Measurements from ENCODE around the gene IGF2.

- TF ChIP-seq ZNF23 (tag by site-specific recombination; IDR thresholded peaks at IDR 0.05; ENCODE audit: borderline replicate concordance) (no peak), ZBTB49 (tag by site-specific recombination; IDR thresholded peaks at IDR 0.05; ENCODE audit: low read depth) (no peak), ZNF248 (tag by site-specific recombination; IDR thresholded peaks at IDR 0.05) (no peak), ZBTB1 (tag by site-specific recombination; IDR thresholded peaks at IDR 0.05) (no peak), ZNF184 (tag by site-specific recombination; IDR thresholded peaks at IDR 0.05) (no peak), ZNF596 (tag by site-specific recombination; IDR thresholded peaks at IDR 0.05) (no peak), ZNF768 (tag by site-specific recombination; IDR thresholded peaks at IDR 0.05) (no peak), MEIS1 (CRISPR knock-in tag; IDR thresholded peaks at IDR 0.05; ENCODE audit: borderline replicate concordance) (no peak), ZNF423 (tag by site-specific recombination; IDR thresholded peaks at IDR 0.05) (no peak), TSHZ1 (tag by site-specific recombination; IDR thresholded peaks at IDR 0.05; ENCODE audit: borderline replicate concordance) (no peak), BCL11A (tag by site-specific recombination; IDR thresholded peaks at IDR 0.05; ENCODE audit: low read depth) (no peak), ZNF121 (tag by site-specific recombination; IDR thresholded peaks at IDR 0.05) (no peak)
- TF ChIP-seq, protein P1, sequence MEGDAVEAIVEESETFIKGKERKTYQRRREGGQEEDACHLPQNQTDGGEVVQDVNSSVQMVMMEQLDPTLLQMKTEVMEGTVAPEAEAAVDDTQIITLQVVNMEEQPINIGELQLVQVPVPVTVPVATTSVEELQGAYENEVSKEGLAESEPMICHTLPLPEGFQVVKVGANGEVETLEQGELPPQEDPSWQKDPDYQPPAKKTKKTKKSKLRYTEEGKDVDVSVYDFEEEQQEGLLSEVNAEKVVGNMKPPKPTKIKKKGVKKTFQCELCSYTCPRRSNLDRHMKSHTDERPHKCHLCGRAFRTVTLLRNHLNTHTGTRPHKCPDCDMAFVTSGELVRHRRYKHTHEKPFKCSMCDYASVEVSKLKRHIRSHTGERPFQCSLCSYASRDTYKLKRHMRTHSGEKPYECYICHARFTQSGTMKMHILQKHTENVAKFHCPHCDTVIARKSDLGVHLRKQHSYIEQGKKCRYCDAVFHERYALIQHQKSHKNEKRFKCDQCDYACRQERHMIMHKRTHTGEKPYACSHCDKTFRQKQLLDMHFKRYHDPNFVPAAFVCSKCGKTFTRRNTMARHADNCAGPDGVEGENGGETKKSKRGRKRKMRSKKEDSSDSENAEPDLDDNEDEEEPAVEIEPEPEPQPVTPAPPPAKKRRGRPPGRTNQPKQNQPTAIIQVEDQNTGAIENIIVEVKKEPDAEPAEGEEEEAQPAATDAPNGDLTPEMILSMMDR (tag by site-specific recombination; IDR thresholded peaks at IDR 0.05) = no peak
Observed at GRCh38 chr11:2182075-2182474, 42.9 kb upstream of the IGF2 start.

Data from HEK293 (cell line).